H1 (cell line): ENCODE measurements around the gene TNFRSF18. TPM values are rescaled to one million over a fixed set of nuclear protein-coding genes. Genes with fewer than 3 reads are reported as not detected.

Experiments
- CTCF ChIA-PET: fragments of 300-600 bp; sonication (Branson Sonifier 250); formaldehyde crosslinking; loops from one replicate; lab custom pipeline; 2021; ENCODE audit not compliant: partially characterized antibody; lab: Charles Lee
- POLR2A ChIA-PET: fragments of 300-600 bp; sonication (Branson Sonifier 250); formaldehyde crosslinking; loops from one replicate; lab custom pipeline; 2021; ENCODE audit warnings: inconsistent platforms; ENCODE audit not compliant: partially characterized antibody; lab: Charles Lee
- DNase-seq, 2 experiments: peaks; one replicate each; pipeline versions ENCODE4 v3.0.0 to v3.0.0-alpha.2; 2010 to 2022; ENCODE audit warnings: low spot score in 2 of 2, low read depth in 1 of 2, mixed read lengths in 1 of 2
- FAIRE-seq: peaks from 2 replicates; lab custom pipeline; 2011; peaks lifted over from hg19 to GRCh38; lab: Jason Lieb, UNC
- H2AFZ ChIP-seq: 2 replicates; pipeline ENCODE4 v1.8.1; 2012; ENCODE audit warnings: low read length, inconsistent platforms
- H2AK5ac ChIP-seq: 2 replicates; pipeline ENCODE4 v1.6.1; 2013; ENCODE audit warnings: low read depth, low read length
- H2BK120ac ChIP-seq: replicated peaks from 2 replicates; pipeline ENCODE3; 2013; ENCODE audit warnings: low read depth, low read length, inconsistent platforms
- H2BK12ac ChIP-seq: 2 replicates; pipeline ENCODE4 v1.6.1; 2013; ENCODE audit warnings: low read depth, low read length
- H2BK15ac ChIP-seq: 2 replicates; pipeline ENCODE4 v1.6.1; 2013; ENCODE audit warnings: low read length
- H2BK20ac ChIP-seq: 2 replicates; pipeline ENCODE4 v1.6.1; 2013; ENCODE audit warnings: low read length
- H2BK5ac ChIP-seq: 2 replicates; pipeline ENCODE4 v1.6.1; 2013; ENCODE audit warnings: low read depth, low read length
- H3K14ac ChIP-seq: 2 replicates; pipeline ENCODE4 v1.6.1; 2013; ENCODE audit warnings: inconsistent platforms; ENCODE audit not compliant: insufficient read length
- H3K18ac ChIP-seq: 2 replicates; pipeline ENCODE4 v1.6.1; 2013; ENCODE audit warnings: low read length; ENCODE audit errors: extremely low read depth
- H3K23ac ChIP-seq: 2 replicates; pipeline ENCODE4 v1.6.1; 2013; ENCODE audit warnings: inconsistent platforms; ENCODE audit not compliant: insufficient read length
- H3K23me2 ChIP-seq: 2 replicates; pipeline ENCODE4 v1.6.1; 2013; ENCODE audit warnings: low read depth, low read length
- H3K27ac ChIP-seq: 2 replicates; pipeline ENCODE4 v1.6.1; 2011; ENCODE audit warnings: low read depth, low read length, inconsistent platforms
- H3K27me3 ChIP-seq, 4 experiments: replicated peaks in 1 of 4; 1 replicate in 1 of 4; 2 replicates in 3 of 4; pipeline versions ENCODE4 v1.6.1 to v1.8.1; 2011 to 2013; ENCODE audit warnings: low read length in 3 of 4, mild to moderate bottlenecking in 3 of 4, inconsistent platforms in 2 of 4, mixed read lengths in 2 of 4, moderate library complexity in 1 of 4; ENCODE audit not compliant: control insufficient read depth in 3 of 4, insufficient read depth in 3 of 4; ENCODE audit errors: extremely low read depth in 1 of 4
- H3K36me3 ChIP-seq, 4 experiments: 2 replicates each; pipeline versions ENCODE4 v1.6.1 to v1.8.1; 2011 to 2013; ENCODE audit warnings: mild to moderate bottlenecking in 4 of 4, low read length in 3 of 4, moderate library complexity in 2 of 4, control low read depth in 1 of 4, inconsistent platforms in 1 of 4; ENCODE audit not compliant: insufficient read depth in 4 of 4, control insufficient read depth in 2 of 4
- H3K4ac ChIP-seq: replicated peaks from 2 replicates; pipeline ENCODE3; 2013; ENCODE audit warnings: low read length, low read depth, mixed read lengths, inconsistent platforms; ENCODE audit not compliant: insufficient read length
- H3K4me1 ChIP-seq, 4 experiments: replicated peaks in 1 of 4; 1 replicate in 1 of 4; 2 replicates in 3 of 4; pipeline versions ENCODE4 v1.6.1 to v1.8.1; 2011 to 2013; ENCODE audit warnings: low read length in 3 of 4, inconsistent platforms in 2 of 4, mixed read lengths in 1 of 4; ENCODE audit not compliant: insufficient read depth in 4 of 4, control insufficient read depth in 3 of 4
- H3K4me2 ChIP-seq, 2 experiments: 2 replicates each; pipeline versions ENCODE4 v1.6.1 to v1.8.1; 2011 to 2013; ENCODE audit warnings: low read depth in 2 of 2, low read length in 2 of 2, control low read depth in 1 of 2, inconsistent platforms in 1 of 2, mild to moderate bottlenecking in 1 of 2; ENCODE audit not compliant: insufficient read depth in 1 of 2
- H3K4me3 ChIP-seq, 4 experiments: fragments of 200-600, 300-600 bp in 1 of 4; sonication (generic), shearing (Covaris generic), sonication (Bioruptor Twin) in 1 of 4; 2 replicates each; pipeline versions ENCODE4 v1.5.1 to v1.8.1; 2011 to 2016; ENCODE audit warnings: low read length in 4 of 4, low read depth in 3 of 4, control low read depth in 2 of 4, inconsistent platforms in 2 of 4, mild to moderate bottlenecking in 2 of 4, mixed read lengths in 1 of 4, moderate library complexity in 1 of 4; ENCODE audit not compliant: insufficient read depth in 2 of 4; ENCODE audit errors: extremely low read depth in 1 of 4
- H3K56ac ChIP-seq: replicated peaks from 2 replicates; pipeline ENCODE3; 2013; ENCODE audit warnings: low read depth, mild to moderate bottlenecking, mixed read lengths, low read length, inconsistent platforms; ENCODE audit not compliant: insufficient read length
- H3K79me1 ChIP-seq: 2 replicates; pipeline ENCODE4 v1.6.1; 2013; ENCODE audit warnings: low read depth, low read length, control low read depth
- H3K79me2 ChIP-seq, 2 experiments: 2 replicates each; pipeline versions ENCODE4 v1.6.1 to v1.8.1; 2012 to 2013; ENCODE audit warnings: low read length in 2 of 2, mild to moderate bottlenecking in 2 of 2, inconsistent platforms in 1 of 2; ENCODE audit not compliant: insufficient read depth in 2 of 2, control insufficient read depth in 1 of 2
- H3K9ac ChIP-seq, 4 experiments: replicated peaks in 1 of 4; 1 replicate in 1 of 4; 2 replicates in 3 of 4; pipeline versions ENCODE4 v1.6.1 to v1.8.1; 2011 to 2013; ENCODE audit warnings: low read depth in 3 of 4, low read length in 3 of 4, control low read depth in 2 of 4, mild to moderate bottlenecking in 2 of 4, moderate library complexity in 2 of 4, inconsistent platforms in 1 of 4; ENCODE audit errors: extremely low read depth in 1 of 4
- H3K9me3 ChIP-seq, 2 experiments: 2 replicates each; pipeline versions ENCODE4 v1.6.1 to v1.8.1; 2012 to 2013; ENCODE audit warnings: mild to moderate bottlenecking in 2 of 2, moderate library complexity in 2 of 2, control low read depth in 1 of 2, inconsistent platforms in 1 of 2, low read depth in 1 of 2, low read length in 1 of 2, mixed read lengths in 1 of 2; ENCODE audit not compliant: insufficient read depth in 2 of 2
- H4K20me1 ChIP-seq, 2 experiments: replicated peaks in 1 of 2; 2 replicates each; pipeline versions ENCODE3 to v1.8.1; 2011 to 2013; ENCODE audit warnings: inconsistent platforms in 2 of 2, low read length in 2 of 2, mild to moderate bottlenecking in 1 of 2; ENCODE audit not compliant: insufficient read depth in 2 of 2, control insufficient read depth in 1 of 2
- H4K5ac ChIP-seq: 2 replicates; pipeline ENCODE4 v1.6.1; 2013; ENCODE audit warnings: low read length, low read depth, mixed read lengths, inconsistent platforms; ENCODE audit not compliant: insufficient read length
- H4K8ac ChIP-seq: 2 replicates; pipeline ENCODE4 v1.8.0; 2013; ENCODE audit warnings: mild to moderate bottlenecking, moderate library complexity, low read length, inconsistent platforms; ENCODE audit not compliant: insufficient read depth; ENCODE audit errors: extremely low read depth
- H4K91ac ChIP-seq: replicated peaks from 2 replicates; pipeline ENCODE3; 2013; ENCODE audit warnings: low read length, mixed read lengths, inconsistent platforms; ENCODE audit not compliant: insufficient read length
- BCL11A ChIP-seq, 2 experiments: IDR thresholded peaks; one replicate each; pipeline ENCODE4 v1.6.1; 2011; ENCODE audit warnings: low read depth in 2 of 2, low read length in 2 of 2, mild to moderate bottlenecking in 2 of 2
- CTCF ChIP-seq, 3 experiments: IDR thresholded peaks; 1 replicate in 2 of 3; 2 replicates in 1 of 3; pipeline versions ENCODE4 v1.5.1 to v1.6.1; 2011; ENCODE audit warnings: low read length in 3 of 3, mild to moderate bottlenecking in 3 of 3, inconsistent platforms in 2 of 3, low read depth in 1 of 3, moderate library complexity in 1 of 3; ENCODE audit not compliant: insufficient read depth in 1 of 3; ENCODE audit errors: control extremely low read depth in 1 of 3
- JUND ChIP-seq: IDR thresholded peaks from 2 replicates; pipeline ENCODE4 v1.6.1; 2011; ENCODE audit warnings: mild to moderate bottlenecking, improper control_type of control experiment, low read length
- KDM1A ChIP-seq: fragments of 200-600, 300-600 bp; sonication (generic); IDR thresholded peaks from 2 replicates; pipeline ENCODE4 v1.7.1; 2016; ENCODE audit warnings: mild to moderate bottlenecking, low read length, borderline replicate concordance
- KDM4A ChIP-seq: IDR thresholded peaks from one replicate; pipeline ENCODE4 v1.7.1; 2012; ENCODE audit warnings: low read depth, mild to moderate bottlenecking, moderate library complexity, low read length, inconsistent platforms; ENCODE audit not compliant: severe bottlenecking
- MAX ChIP-seq: IDR thresholded peaks from 2 replicates; pipeline ENCODE4 v1.6.1; 2012; ENCODE audit warnings: inconsistent platforms
- RBBP5 ChIP-seq: IDR thresholded peaks from 2 replicates; pipeline ENCODE4 v1.7.1; 2012; ENCODE audit warnings: low read depth, mild to moderate bottlenecking, inconsistent platforms, low read length, moderate library complexity, borderline replicate concordance
- RNF2 ChIP-seq: fragments of 200-900, 300-1000 bp; sonication (generic); IDR thresholded peaks from 2 replicates; pipeline ENCODE4 v1.7.1; 2016; ENCODE audit warnings: borderline replicate concordance, low read depth, mild to moderate bottlenecking, antibody characterized with exemption, low read length; ENCODE audit not compliant: poor library complexity, severe bottlenecking; ENCODE audit errors: missing control alignments
- SP2 ChIP-seq: IDR thresholded peaks from 2 replicates; pipeline ENCODE4 v1.6.1; 2012; ENCODE audit warnings: mild to moderate bottlenecking, low read length, inconsistent platforms
- TBP ChIP-seq: IDR thresholded peaks from 2 replicates; pipeline ENCODE4 v1.6.1; 2011; ENCODE audit warnings: low read depth, low read length, improper control_type of control experiment
- WGBS, 2 experiments: shearing (Covaris generic) in 1 of 2; methylation state at CpG; one replicate each; pipeline versions ENCODE4 v1.1.6 to v1.1.7; 2013 to 2015; ENCODE audit warnings: low lambda C conversion rate in 2 of 2, mixed read lengths in 2 of 2, inconsistent platforms in 1 of 2, low coverage in 1 of 2, missing lambda C conversion rate in 1 of 2; ENCODE audit not compliant: insufficient replicate concordance in 2 of 2, insufficient coverage in 1 of 2, insufficient read length in 1 of 2; ENCODE audit errors: extremely low coverage in 1 of 2, missing lambda C conversion rate in 1 of 2; 5-methylcytosine and 5-hydroxymethylcytosine counted together
- polyA plus RNA-seq, 7 experiments: library from polyadenylated mRNA; depleted of rRNA in 3 of 7; stranded (reverse) in 5 of 7; unstranded in 2 of 7; fragments of >200 nt in 5 of 7; fragments of 200-250 nt in 2 of 7; gene quantifications; 1 replicate in 5 of 7; 2 replicates in 1 of 7; 4 replicates in 1 of 7; pipeline versions ENCODE4 v1.2.1 to v1.2.3, GENCODE V29; 2011 to 2013; ENCODE audit warnings: missing spikeins in 2 of 7, mixed read lengths in 2 of 7
- total RNA-seq: library from RNA; stranded (reverse); fragmentation: NEBNext Ultra II Directional; extraction: Animal tissue kit (Norgen Biotek cat#: 25700); gene quantifications from 2 replicates; pipeline ENCODE4 v1.2.1, GENCODE V29; 2021

The TNFRSF18 gene
- total and polyA plus RNA-seq, 2 of the 8 experiments (the other 6 are each of a cell fraction or from before 2014, with no cell fraction given) = 1.5 to 2.5 TPM

- WGBS, 2 experiments = 96% methylated on average over 17 of the region's 21 CpGs; no CpG with 5 or more reads in 1 of the 2 experiments
- H3K14ac ChIP-seq = no peak overlapping the region
- POLR2A ChIA-PET = no interaction called here
These were observed 17.5 kb upstream of the TNFRSF18 start for GRCh38 chr1:1223891-1224290.

More at GRCh38 chr1:1223891-1224290, 17.5 kb upstream of the TNFRSF18 start:
- Histone ChIP-seq H2BK20ac (no peak overlapping the region), H3K9ac (no peak overlapping the region), H2BK5ac (no peak overlapping the region), H3K79me2 (peaks cover 0 to 13% of the 10 kb centered on the region in 2 experiments; a peak in 2 of 4 replicates), H3K27ac (no peak overlapping the region), H4K91ac (no peak overlapping the region), H3K18ac (no peak overlapping the region), H2BK12ac (no peak overlapping the region), H3K27me3 (no peaks in the 10 kb centered on the region), H4K8ac (no peak overlapping the region), H4K20me1 (peaks cover 5 to 28% of the 10 kb centered on the region in 2 experiments), H3K4ac (no peak overlapping the region), H3K4me3 (no peak overlapping the region), H2AFZ (no peak overlapping the region), H3K79me1 (peaks cover 26% of the 10 kb centered on the region), H3K4me1 (no peaks in the 10 kb centered on the region), H3K4me2 (no peak overlapping the region), H3K23me2 (no peaks in the 10 kb centered on the region; the same call in 1 of the 2 replicates), H3K56ac (no peak overlapping the region), H2BK120ac (no peak overlapping the region), H3K9me3 (no peaks in the 10 kb centered on the region), H2BK15ac (no peak overlapping the region), H2AK5ac (no peak overlapping the region), H3K36me3 (peaks cover 4 to 32% (median 17%) of the 10 kb centered on the region in 4 experiments; a peak in 7 of 8 replicates), H3K23ac (no peak overlapping the region), H4K5ac (no peak overlapping the region)
- DNase-seq (no peak), FAIRE-seq (no peak)
- CTCF ChIA-PET = interaction anchor here (6.2 kb wide), 1 partner anchor 102 kb away, joined by 28 read pairs; no protein-coding TSS in a partner anchor
- TF ChIP-seq JUND (no peak), KDM1A (no peak), MAX (no peak), RBBP5 (no peak), TBP (no peak), SP2 (no peak), BCL11A (IDR thresholded peaks at IDR 0.05; ENCODE audit: low read depth in 2 of 2, low read length in 2 of 2) (no peak), CTCF (IDR thresholded peaks at IDR 0.05; ENCODE audit: control extremely low read depth in 1 of 3, insufficient read depth in 1 of 3, low read depth in 1 of 3, low read length in 3 of 3) (no peak), KDM4A (no peak), RNF2 (no peak)
